Medulla oblongata (tissue), 1 donor: Measurements from ENCODE around the gene TRAPPC11.

Source experiments
- DNase-seq: peaks from one replicate; pipeline ENCODE4 v3.0.0-alpha.2; 2015; ENCODE audit errors: extremely low spot score

TRAPPC11 gene

DNA sequence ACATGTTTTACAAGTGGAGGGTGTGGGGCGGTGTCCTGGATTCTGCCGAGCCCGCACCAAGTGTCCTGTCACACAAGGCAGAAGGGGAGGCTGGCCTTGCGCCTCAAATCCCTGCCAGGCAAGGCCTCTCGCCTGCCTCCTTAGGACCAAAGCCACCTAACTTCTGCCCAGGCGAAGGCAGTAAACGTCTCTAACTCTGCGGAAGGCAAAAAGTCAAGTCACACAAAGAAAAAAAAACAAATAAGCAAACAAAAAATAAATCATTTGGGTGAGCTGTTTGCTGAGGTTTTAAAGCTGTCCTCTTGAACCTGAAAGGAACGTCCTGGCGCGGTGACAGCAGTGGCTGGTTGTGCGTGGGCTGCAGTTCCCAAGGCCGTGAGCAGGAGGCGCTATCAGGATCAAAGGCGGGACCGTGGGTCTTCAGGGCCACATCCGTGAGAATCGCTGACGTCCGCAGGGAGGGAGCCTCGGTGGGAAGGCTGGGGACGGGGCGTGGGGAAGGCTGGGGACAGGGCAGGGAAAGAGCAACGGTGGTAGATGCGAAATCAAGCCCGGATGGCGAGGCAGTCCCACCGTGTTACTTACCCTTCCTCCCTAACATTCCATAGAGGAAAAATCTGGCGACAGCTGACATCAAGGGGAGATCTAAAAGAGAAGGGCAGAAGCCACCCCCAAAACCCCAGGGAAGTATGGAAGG is 99.1 kb downstream of the TRAPPC11 start:
- no peak for DNase-seq

DNA sequence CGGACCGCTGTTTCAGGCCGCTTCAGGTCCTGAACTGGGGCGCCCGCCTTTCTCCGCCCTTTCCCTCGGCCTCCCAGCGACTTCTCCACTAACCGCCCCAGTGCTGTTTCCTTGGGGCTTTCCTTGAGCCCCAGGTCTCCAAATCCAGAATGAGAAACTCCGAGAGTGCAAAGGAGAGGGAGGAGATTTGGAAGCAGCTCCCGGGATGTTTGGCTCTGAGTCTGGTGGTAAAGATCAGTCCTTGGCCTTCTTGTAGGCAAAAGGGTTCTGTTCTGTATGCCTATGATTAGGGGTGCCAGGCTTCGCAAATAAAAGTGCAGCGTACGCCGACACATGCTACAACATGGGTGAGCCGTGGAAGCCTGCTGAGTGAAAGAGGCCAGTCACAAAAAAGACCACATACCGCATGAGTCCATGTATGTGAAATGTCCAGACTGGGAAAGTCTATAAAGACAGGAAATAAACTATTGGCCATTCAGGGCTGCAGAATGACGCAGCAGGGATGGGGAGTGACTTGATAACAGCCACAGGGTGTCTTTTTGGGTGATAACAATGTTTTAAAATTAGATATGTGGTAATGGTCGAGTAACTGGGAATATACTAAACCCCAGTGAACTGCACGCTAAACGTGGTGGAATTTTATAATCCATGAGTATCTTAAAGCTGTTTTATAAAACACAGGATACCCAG is 99.8 kb downstream of the TRAPPC11 start:
- no peak for DNase-seq

DNA sequence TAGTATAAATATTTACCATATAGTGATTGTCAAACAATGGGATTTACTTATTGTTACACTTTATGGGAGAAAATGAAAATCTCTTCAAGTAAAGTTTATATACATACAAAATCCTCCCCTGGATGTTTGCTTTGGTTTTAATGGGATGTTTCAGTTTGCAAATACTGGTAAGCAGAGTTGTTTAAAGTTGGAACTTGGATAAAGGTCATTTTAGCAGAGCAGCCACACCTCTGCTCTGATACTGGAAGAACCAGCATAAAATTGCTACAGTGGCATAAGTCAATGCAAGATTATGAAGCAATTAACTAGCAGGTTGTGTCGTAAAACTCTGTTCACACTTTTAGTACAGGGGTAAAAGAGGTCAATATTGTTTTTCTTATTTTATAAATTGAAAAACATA is 101.2 kb downstream of the TRAPPC11 start:
- DNase-seq = no peak
